Left forelimb (tissue), 1 donor: ENCODE results near the gene LDB3.
A peak's percentile ranks its signal among the peaks of the same experiment; 100 is the strongest.
"Not testable (repeated sequence)": the region's sequence is repeated elsewhere in the genome, so short reads cannot be mapped to it uniquely, and the experiment has no call there.

Source experiments
- DNase-seq: peaks from one replicate; pipeline ENCODE4 v3.0.0-alpha.2; 2018; ENCODE audit warnings: low spot score

Gene LDB3

DNA sequence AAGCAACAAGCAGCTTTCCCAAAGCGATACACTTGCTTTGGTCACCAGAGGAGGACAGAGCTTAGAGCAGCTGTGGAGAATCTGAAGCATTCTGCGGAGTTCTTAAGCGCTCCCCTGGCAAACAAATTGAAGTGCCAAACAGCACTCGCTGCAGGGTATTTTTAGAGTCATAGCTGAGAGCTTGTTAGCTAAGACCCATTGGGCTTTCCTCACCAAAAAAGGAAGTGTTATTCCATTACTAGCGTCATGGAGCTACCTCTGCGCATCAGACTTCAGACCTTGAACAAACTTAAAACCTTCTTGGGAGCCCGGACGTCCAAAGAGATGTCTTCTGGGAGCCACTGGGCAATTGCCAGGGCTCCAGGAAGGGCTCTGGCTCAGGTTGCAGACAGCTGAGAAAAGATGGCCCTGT lies 65.0 kb downstream of the LDB3 start:
- no peak for DNase-seq

DNA sequence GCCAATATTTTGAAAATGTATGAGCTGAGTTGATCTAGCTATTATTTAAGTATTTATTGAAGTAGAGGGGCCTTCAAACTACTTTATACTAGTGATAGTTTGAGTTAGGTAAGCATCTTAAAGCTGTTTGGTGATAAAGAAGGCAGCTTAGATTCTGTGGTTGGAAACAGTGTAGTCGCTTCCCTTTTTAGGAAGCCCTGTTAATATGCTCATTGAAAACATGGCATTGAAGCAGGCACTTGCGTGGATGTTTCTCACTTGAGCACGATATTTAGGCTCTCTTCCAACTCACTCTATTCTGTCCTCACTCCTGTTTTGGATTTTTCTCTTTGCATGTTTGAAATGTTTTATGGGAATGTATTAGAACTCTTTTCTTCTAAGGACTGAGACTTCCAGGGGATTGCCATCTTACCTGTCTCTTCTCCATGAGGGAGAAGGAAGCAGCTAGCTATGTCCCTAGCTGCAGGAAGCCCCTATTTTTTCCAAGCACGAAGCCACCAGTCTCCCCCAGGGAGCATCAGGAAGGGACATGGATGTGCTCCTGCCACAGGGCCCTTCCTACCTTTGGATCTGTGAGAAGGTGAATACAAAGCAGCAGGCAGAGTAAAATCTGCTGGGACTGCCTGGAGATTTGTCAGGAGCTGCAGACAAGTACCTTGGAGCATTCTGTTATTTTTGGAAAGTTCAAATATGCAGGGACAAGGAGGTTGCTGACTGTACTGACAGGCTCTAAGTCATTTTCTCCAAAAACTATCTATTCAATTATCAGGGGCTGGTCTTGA lies 66.1 kb downstream of the LDB3 start:
- DNase-seq: no peak

GRCh38 chr10:86735278-86735677 lies 67.0 kb downstream of the LDB3 start:
- DNase-seq: not testable (repeated sequence)

GRCh38 chr10:86742230-86742629 lies 73.9 kb downstream of the LDB3 start:
- DNase-seq: no peak

DNA sequence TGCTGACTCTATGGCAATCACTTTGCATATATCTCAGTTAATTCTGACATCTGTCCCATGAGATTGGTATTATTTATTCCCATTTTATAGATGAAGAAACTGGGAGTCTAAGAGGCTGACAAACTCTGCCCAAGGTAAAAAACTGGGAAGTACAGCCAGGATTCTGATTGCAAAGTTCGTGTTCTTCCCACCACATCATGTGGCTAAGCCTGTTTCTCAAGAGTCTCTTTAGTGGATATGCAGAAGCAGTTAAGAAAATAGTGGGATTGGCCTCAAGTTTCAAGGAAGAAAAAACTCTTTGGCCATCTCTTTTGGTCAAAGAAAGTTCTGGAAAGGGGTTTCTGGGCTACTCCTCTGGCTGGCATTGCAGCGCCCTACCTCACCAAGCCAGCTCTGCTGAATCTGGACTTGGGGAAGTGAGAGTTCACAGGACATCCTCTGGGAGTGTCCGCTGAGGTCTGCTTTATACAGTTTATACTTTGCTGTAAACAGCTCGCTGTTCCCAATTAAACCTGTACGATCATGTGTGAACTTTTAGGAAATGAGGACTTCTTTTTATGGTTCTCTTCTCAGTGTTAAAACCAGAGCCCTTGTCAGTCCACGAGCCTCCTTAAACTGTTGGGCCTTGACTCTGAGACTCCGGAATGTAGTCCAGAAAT lies 75.9 kb downstream of the LDB3 start:
- DNase-seq: no peak

- DNase-seq: no peak
Measured at GRCh38 chr10:86747796-86748581, 79.7 kb downstream of the LDB3 start.

GRCh38 chr10:86749854-86750253 lies 81.5 kb downstream of the LDB3 start:
- no peak for DNase-seq

DNA sequence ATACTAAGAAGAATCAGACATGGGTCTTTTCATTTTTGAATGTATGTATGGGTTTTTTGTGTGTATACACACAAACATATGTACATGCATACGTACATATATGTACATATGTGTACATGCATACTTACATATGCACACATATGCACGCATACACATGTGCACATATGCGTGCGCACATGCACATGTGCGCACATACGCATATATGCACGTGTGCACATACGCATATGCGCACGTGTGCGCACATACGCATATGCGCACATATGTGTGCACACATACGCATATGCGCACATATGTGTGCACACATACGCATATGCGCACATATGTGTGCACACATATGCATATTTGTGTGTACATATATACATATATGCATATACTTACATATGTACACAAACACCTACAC lies 83.2 kb downstream of the LDB3 start:
- DNase-seq: no peak

GRCh38 chr10:86752311-86752710 lies 84.0 kb downstream of the LDB3 start:
- no peak for DNase-seq

GRCh38 chr10:86753051-86753450 lies 84.7 kb downstream of the LDB3 start:
- no peak for DNase-seq

DNA sequence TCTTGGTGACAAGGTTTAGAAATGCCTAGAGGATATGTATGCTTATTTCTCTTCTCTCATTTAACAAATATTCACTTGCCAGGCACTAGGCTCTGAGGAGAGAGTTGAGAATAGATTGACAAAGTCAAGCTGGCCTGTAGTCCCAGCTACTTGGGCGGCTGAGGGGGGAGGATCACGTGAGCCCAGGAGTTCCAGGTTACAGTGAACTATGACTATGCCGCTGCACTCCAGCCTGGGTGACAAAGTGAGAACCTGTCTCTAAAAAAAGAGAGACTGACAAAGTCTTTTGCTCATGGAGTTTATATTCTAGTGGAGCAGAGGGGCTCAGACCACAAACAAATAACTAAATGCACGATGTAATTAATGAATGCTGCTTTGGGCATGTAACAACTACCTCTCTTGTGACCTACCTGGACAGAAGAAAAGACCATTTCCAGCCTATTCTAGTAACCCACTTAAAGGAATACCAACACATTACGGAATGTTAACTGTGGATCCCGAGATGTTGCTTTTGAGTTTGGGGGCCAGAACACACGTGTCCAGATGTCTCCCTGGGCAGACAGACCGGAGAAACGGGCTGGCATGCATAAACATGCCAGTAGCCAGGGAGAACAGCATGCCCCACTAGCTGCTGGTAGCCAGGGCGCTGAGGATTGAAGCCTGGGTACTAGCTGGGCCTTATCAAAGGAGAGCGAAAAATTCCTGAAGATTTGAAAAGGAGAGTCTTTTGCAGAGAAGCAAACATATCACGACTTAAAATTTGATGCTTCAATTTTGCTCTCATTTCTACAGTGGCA lies 85.5 kb downstream of the LDB3 start:
- no peak for DNase-seq

- no peak for DNase-seq
Measured at GRCh38 chr10:86755454-86755739, 87.1 kb downstream of the LDB3 start.

DNA sequence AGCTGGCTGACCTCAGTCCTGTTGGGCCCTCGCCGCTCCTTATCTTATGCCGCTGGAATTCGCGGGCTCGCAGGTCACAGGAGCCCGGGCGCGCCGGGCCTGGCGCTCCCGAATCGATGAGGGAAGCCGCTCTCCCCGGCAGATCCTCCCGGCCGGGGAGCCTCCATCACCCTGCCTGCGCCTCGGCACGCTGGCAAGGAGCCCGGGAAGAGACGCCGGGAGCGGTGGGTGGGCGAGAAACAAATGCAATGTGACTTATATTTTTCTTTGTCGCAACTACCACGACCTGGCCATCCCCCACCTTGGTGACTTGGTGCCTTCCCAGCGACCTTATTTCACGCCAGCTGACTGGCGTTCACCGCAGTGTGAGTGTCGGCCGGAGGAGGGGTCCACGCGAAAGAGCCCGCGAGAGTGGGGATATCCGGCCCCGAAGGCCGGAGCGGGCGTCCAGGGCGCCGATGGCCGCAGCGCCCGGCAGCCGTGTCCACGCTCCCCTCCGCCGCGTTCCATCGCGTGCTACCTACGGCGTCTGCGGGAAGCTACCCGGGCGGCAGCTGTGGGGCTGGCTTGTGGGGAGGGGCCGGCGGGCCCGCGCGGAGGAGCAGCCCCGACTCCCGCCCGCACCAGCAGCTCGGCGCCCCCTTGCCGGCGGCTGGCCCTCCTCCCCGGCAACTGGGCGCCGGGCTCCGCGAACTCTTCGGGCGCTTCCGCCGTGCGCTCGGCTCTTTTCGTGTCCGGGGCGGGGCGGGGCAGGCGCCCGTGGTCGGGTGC lies 87.6 kb downstream of the LDB3 start:
- DNase-seq: peak; percentile 97

- DNase-seq: no peak
Measured at GRCh38 chr10:86756511-86757112, 88.3 kb downstream of the LDB3 start, which contains the start of gene BMPR1A. BMPR1A (plus strand) TSS chr10:86756619; CDS start chr10:86876019, 119,400 bp downstream.

DNA sequence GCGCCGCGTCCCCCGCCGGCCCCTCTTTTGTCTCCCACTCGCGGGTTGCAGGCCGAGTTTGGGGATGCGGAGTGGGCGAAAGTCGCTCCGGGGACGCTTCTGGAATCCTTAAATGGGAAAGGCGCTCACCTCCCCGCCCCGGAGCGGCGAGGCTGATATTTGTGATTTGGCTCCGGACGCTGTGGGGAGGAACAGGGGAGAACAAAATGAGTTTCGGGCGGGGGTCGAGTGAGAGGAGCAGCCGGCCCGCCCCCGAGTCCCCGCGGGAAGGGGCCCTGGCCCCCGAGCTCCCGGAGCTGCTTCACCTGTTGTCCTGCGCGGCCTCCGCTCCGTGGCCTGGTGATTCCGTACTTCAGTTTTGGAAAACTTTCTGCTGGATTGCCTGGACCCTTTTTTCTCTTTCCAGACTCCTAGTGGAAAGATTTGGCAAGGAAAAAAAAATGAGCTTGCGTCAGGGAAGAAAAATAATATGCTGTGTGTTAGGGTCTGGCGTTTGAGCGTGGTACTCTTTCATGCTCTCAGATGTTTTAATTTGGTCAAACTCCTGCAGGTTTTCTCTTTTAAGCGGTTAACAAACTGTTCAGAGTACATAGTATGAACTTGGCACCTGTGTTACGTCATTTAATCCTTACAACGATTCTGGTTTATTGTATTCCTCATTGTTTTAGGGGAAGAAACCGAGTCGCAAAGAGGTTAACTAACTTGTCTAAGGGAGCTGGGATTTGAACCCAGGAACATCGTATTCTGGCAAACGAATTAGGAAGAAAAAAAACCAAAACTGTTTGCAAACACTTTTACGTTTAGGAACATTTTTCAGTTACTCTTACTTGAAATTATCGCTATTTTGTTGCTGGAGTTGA lies 89.0 kb downstream of the LDB3 start:
- DNase-seq: peak; percentile 83

- DNase-seq: no peak
Measured at GRCh38 chr10:86758189-86759072, 90.1 kb downstream of the LDB3 start.

GRCh38 chr10:86759073-86759672 lies 90.9 kb downstream of the LDB3 start:
- no peak for DNase-seq

DNA sequence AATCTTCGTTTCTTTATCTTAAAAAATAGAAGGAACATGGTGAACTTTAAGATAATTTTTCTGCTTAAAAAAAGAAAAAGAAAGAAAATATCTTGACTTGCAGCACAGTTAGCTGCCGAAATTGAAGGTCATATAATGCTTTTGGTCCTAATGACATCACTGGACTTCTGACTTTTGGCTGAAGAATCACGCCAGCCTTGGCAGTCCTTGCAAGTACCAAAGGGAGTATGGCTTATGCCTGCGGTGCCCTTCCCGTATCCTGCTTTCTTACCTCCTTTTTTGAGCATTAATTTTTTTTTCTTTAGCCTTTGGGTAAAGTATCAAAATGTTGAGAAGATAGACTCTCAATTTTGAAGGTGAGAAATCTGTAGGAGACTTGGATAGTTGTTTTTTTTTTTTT lies 95.1 kb downstream of the LDB3 start:
- no peak for DNase-seq

DNA sequence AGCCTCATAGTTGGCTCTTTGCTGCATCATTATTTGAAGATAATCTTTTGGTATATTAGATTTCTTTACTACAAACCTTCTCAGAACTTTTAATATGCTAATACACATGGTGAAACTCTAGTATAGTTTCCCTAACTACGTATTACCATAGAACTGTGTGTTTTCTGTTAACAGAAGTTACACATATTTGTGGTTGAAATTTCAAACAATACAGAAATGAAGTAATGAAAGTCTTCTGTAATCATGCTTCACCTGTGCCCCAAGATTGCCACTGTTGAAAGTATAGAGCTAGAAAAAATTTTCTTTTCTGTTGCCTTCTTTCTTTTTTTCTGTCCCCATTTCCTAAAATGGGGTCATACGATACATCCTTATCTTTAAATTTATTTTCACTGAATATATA lies 97.2 kb downstream of the LDB3 start:
- no peak for DNase-seq
